ENCODE data around the gene EIF4G1. TPM values are rescaled to one million over a fixed set of nuclear protein-coding genes. Genes with fewer than 3 reads are reported as not detected.

Gene EIF4G1
- total and polyA plus RNA-seq, 7 experiments from 2014 or later = 19.1 to 341 (median 206) TPM

GRCh38 chr3:184384342-184384741 is 69.9 kb downstream of the EIF4G1 start:
- Histone ChIP-seq H3K9me3 (ENCODE audit: control insufficient read depth in 2 of 3, low read length in 3 of 3) (no peaks in the 10 kb centered on the region), H3K27ac (ENCODE audit: low read depth, low read length) (no peak overlapping the region), H3K27me3 (ENCODE audit: control insufficient read depth in 2 of 2, insufficient read depth in 2 of 2, low read length in 2 of 2) (peaks cover 0 to 9% of the 10 kb centered on the region in 2 donors), H3K4me1 (ENCODE audit: control insufficient read depth in 2 of 2, insufficient read depth in 2 of 2, low read length in 2 of 2) (peaks cover 4 to 5% of the 10 kb centered on the region in 2 donors), H3K36me3 (ENCODE audit: control insufficient read depth in 2 of 3, insufficient read depth in 3 of 3, low read length in 3 of 3) (no peaks in the 10 kb centered on the region), H3K4me3 (ENCODE audit: low read length) (no peak overlapping the region)
- Mint-ChIP-seq H3K36me3 (no peaks in the 10 kb centered on the region), H3K27ac (no peak overlapping the region), H3K27me3 (peaks cover 13 to 47% (median 25%) of the 10 kb centered on the region in 5 donors), H3K9me3 (peaks cover 0 to 1% (median 0%) of the 10 kb centered on the region in 11 donors), H3K4me1 (peaks cover 0 to 9% (median 5%) of the 10 kb centered on the region in 7 donors), H3K4me3 (no peak overlapping the region)
- POLR2A ChIA-PET = no interaction called here
- ATAC-seq (no peak), DNase-seq (no peak)
- intact Hi-C loops (cut with micrococcal nuclease) = no loop called here
- CTCF ChIA-PET = interaction anchor here (0.9 to 1.4 kb wide), 2 partner anchors 12 to 170 kb away, joined by 3 read pairs; no protein-coding TSS in a partner anchor

Other genes with a start within 250 kb of the EIF4G1 start
- not detected for gene HTR3E, start 217.5 kb upstream of the EIF4G1 start, total RNA-seq
- not detected for gene HTR3E, start 217.5 kb upstream of the EIF4G1 start, polyA plus RNA-seq
- 10 to 100 TPM; 47.2 to 87.2 (median 67.7) TPM for gene EIF2B5, start 179.2 kb upstream of the EIF4G1 start, total RNA-seq
- 10 to 100 TPM; 59.7 to 74.8 TPM for gene EIF2B5, start 179.2 kb upstream of the EIF4G1 start, polyA plus RNA-seq
- gene DVL3, start 159.2 kb upstream of the EIF4G1 start, total RNA-seq = 10 to 100 TPM; 32.0 to 45.3 (median 39.4) TPM
- gene DVL3, start 159.2 kb upstream of the EIF4G1 start, polyA plus RNA-seq = 1 to 10 TPM; 3.1 to 7.7 TPM
- gene AP2M1, start 139.8 kb upstream of the EIF4G1 start, total RNA-seq = 100 to 1,000 TPM; 111 to 217 (median 185) TPM
- 100 to 1,000 TPM; 217 to 261 TPM for gene AP2M1, start 139.8 kb upstream of the EIF4G1 start, polyA plus RNA-seq
- 100 to 1,000 TPM in 4 of 5 experiments, 10 to 100 TPM in 1; 79.3 to 153 (median 117) TPM for gene ABCF3, start 128.4 kb upstream of the EIF4G1 start, total RNA-seq
- 10 to 100 TPM; 47.0 to 73.5 TPM for gene ABCF3, start 128.4 kb upstream of the EIF4G1 start, polyA plus RNA-seq
- gene VWA5B2, start 85.0 kb upstream of the EIF4G1 start, total RNA-seq = not detected
- not detected for gene VWA5B2, start 85.0 kb upstream of the EIF4G1 start, polyA plus RNA-seq
- gene ALG3, start 65.6 kb upstream of the EIF4G1 start, total RNA-seq = 10 to 100 TPM; 19.4 to 51.0 (median 39.1) TPM
- 10 to 100 TPM; 51.6 to 80.3 TPM for gene ALG3, start 65.6 kb upstream of the EIF4G1 start, polyA plus RNA-seq
- 1 to 10 TPM in 4 of 5 experiments, under 1 TPM in 1; 0.27 to 6.6 (median 2.2) TPM for gene EEF1AKMT4, start 64.9 kb upstream of the EIF4G1 start, total RNA-seq
- gene EEF1AKMT4, start 64.9 kb upstream of the EIF4G1 start, polyA plus RNA-seq = 1 to 10 TPM; 2.4 to 4.4 TPM
- not detected for gene CAMK2N2, start 53.1 kb upstream of the EIF4G1 start, total RNA-seq
- not detected for gene CAMK2N2, start 53.1 kb upstream of the EIF4G1 start, polyA plus RNA-seq
- not detected for gene ECE2, start 38.6 kb upstream of the EIF4G1 start, total RNA-seq
- gene ECE2, start 38.6 kb upstream of the EIF4G1 start, polyA plus RNA-seq = not detected
- gene PSMD2, start 15.4 kb upstream of the EIF4G1 start, total RNA-seq = 100 to 1,000 TPM; 139 to 204 (median 149) TPM
- gene PSMD2, start 15.4 kb upstream of the EIF4G1 start, polyA plus RNA-seq = 100 to 1,000 TPM; 181 to 200 TPM
- 10 to 100 TPM in 3 of 5 experiments, 1 to 10 TPM in 2; 5.7 to 13.4 (median 10.3) TPM for gene FAM131A, start 23.0 kb downstream of the EIF4G1 start, total RNA-seq
- 1 to 10 TPM; 2.2 to 2.5 TPM for gene FAM131A, start 23.0 kb downstream of the EIF4G1 start, polyA plus RNA-seq
- gene CLCN2, start 47.0 kb downstream of the EIF4G1 start, total RNA-seq = 1 to 10 TPM; 3.5 to 6.0 (median 5.0) TPM
- 1 to 10 TPM in 1 of 2 donors, under 1 TPM in 1; 0.91 to 1.1 TPM for gene CLCN2, start 47.0 kb downstream of the EIF4G1 start, polyA plus RNA-seq
- 100 to 1,000 TPM in 1 of 5 experiments, 10 to 100 TPM in 4; 34.9 to 112 (median 56.6) TPM for gene POLR2H, start 47.1 kb downstream of the EIF4G1 start, total RNA-seq
- gene POLR2H, start 47.1 kb downstream of the EIF4G1 start, polyA plus RNA-seq = 10 to 100 TPM; 69.2 to 74.9 TPM
- not detected for gene THPO, start 63.6 kb downstream of the EIF4G1 start, total RNA-seq
- not detected for gene THPO, start 63.6 kb downstream of the EIF4G1 start, polyA plus RNA-seq
- gene CHRD, start 65.4 kb downstream of the EIF4G1 start, total RNA-seq = not detected
- not detected for gene CHRD, start 65.4 kb downstream of the EIF4G1 start, polyA plus RNA-seq
- gene EPHB3, start 247.2 kb downstream of the EIF4G1 start, total RNA-seq = under 1 TPM; 0.07 to 0.49 (median 0.32) TPM
- under 1 TPM; 0.04 to 0.35 TPM for gene EPHB3, start 247.2 kb downstream of the EIF4G1 start, polyA plus RNA-seq